ENCODE results near the gene TBC1D2.

DNA sequence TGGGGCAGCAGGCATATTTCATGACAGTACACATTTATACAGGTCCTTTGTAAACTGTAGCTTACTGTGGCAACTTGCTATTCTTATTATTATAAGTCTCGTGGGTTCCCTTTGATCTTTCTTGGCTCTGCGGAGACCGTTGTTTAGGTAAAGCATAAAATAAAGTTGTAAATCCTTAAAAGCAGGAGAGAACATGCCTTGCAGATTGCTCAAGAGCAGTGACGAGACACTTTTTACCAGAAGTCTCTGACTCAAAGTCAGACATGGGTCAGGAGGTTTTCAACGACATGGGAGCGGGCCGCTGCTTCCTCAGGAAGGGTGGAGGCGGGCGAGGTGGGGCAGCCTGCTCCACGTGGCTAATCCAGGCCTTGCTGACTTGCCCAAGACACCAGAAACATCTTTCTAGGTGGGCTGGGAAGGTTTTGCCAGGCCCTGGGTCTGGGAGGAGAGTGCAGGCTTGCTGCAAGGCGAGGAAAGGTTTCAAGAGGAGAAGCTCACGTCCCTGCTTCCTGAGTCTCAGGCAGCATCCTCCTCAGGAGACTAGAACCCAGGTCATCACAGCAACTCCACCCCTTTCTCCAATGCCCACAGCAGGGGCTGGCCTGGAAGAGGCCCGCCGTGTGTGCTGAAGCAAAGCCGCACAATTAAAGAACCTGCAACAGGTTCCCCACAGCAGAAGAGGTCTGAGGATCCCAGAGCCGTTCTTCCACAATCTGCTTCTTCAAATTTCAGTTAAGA is 6.5 kb downstream of the TBC1D2 start:
- TF ChIP-seq, protein P1, sequence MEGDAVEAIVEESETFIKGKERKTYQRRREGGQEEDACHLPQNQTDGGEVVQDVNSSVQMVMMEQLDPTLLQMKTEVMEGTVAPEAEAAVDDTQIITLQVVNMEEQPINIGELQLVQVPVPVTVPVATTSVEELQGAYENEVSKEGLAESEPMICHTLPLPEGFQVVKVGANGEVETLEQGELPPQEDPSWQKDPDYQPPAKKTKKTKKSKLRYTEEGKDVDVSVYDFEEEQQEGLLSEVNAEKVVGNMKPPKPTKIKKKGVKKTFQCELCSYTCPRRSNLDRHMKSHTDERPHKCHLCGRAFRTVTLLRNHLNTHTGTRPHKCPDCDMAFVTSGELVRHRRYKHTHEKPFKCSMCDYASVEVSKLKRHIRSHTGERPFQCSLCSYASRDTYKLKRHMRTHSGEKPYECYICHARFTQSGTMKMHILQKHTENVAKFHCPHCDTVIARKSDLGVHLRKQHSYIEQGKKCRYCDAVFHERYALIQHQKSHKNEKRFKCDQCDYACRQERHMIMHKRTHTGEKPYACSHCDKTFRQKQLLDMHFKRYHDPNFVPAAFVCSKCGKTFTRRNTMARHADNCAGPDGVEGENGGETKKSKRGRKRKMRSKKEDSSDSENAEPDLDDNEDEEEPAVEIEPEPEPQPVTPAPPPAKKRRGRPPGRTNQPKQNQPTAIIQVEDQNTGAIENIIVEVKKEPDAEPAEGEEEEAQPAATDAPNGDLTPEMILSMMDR (IDR thresholded peaks at IDR 0.05; ENCODE audit: borderline replicate concordance, extremely low read depth, low read length, poor library complexity, severe bottlenecking): no peak
- no peak for TF ChIP-seq EZH2 (IDR thresholded peaks at IDR 0.05; ENCODE audit: borderline replicate concordance, low read depth, low read length, severe bottlenecking)
